PFSK-1 (cell line): ENCODE data around the gene PTPN2.

ENCODE experiments used
- FOXP2 ChIP-seq: optimal IDR thresholded peaks from 2 replicates; pipeline ENCODE3; 2011; ENCODE audit warnings: borderline replicate concordance, control low read depth, inconsistent platforms; ENCODE audit not compliant: insufficient read depth; ENCODE audit errors: extremely low read length, extremely low read depth
- POLR2AphosphoS5 ChIP-seq: IDR thresholded peaks from 2 replicates; pipeline ENCODE4 v1.6.1; 2012; ENCODE audit warnings: low read depth, mild to moderate bottlenecking, control low read depth, low read length, moderate library complexity
- REST ChIP-seq, 2 experiments: IDR thresholded peaks; 2 replicates each; pipeline versions ENCODE4 v1.6.1 to v1.8.0; 2011 to 2012; ENCODE audit warnings: low read depth in 2 of 2, low read length in 2 of 2, control low read depth in 1 of 2, inconsistent platforms in 1 of 2, mild to moderate bottlenecking in 1 of 2, moderate library complexity in 1 of 2; ENCODE audit not compliant: insufficient read depth in 1 of 2
- SIN3A ChIP-seq: IDR thresholded peaks from 2 replicates; pipeline ENCODE4 v1.6.1; 2012; ENCODE audit warnings: mild to moderate bottlenecking, low read length, moderate library complexity, borderline replicate concordance; ENCODE audit not compliant: insufficient read depth
- TAF1 ChIP-seq: IDR thresholded peaks from 2 replicates; pipeline ENCODE4 v1.6.1; 2012; ENCODE audit warnings: low read length, control low read depth, borderline replicate concordance; ENCODE audit not compliant: insufficient read depth

Gene PTPN2

GRCh38 chr18:12811191-12811950 is 72.7 kb downstream of the PTPN2 start:
- no peak for TF ChIP-seq SIN3A
- TF ChIP-seq REST (IDR thresholded peaks at IDR 0.05; ENCODE audit: insufficient read depth in 1 of 2, low read depth in 2 of 2, low read length in 2 of 2), result no peak
- no peak for TF ChIP-seq FOXP2
- no peak for TF ChIP-seq TAF1
- no peak for TF ChIP-seq POLR2AphosphoS5

- TF ChIP-seq SIN3A (no peak), REST (IDR thresholded peaks at IDR 0.05; ENCODE audit: insufficient read depth in 1 of 2, low read depth in 2 of 2, low read length in 2 of 2) (no peak), POLR2AphosphoS5 (no peak), FOXP2 (no peak), TAF1 (no peak)
Measured at GRCh38 chr18:12803069-12803936, 80.7 kb downstream of the PTPN2 start.

- no peak for TF ChIP-seq SIN3A
- TF ChIP-seq TAF1, result no peak
Measured at GRCh38 chr18:12802538-12802937, 81.5 kb downstream of the PTPN2 start.

DNA sequence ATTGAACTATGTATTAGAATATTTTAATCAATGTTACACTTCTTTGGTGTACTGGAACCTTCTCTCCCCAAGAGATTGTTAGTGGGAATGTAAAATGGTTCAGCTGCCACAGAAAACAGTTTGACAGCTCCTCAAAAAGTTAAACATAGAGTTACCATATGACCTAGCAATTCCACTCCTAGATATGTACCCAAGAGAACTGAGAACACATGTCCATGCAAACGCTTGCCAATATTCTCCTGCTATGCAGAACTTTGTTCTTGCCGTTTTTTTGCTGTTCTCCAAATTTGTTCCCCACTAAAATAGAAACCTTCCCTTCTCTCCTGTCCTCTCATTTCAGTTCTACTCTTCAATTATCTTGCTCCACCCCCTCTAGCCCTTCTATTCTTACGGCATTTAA is 87.6 kb downstream of the PTPN2 start:
- TF ChIP-seq FOXP2, result no peak
- TF ChIP-seq REST (IDR thresholded peaks at IDR 0.05; ENCODE audit: insufficient read depth in 1 of 2, low read depth in 2 of 2, low read length in 2 of 2), result no peak
- TF ChIP-seq SIN3A, result no peak
- no peak for TF ChIP-seq POLR2AphosphoS5
- no peak for TF ChIP-seq TAF1

GRCh38 chr18:12791610-12792009 is 92.4 kb downstream of the PTPN2 start:
- no peak for TF ChIP-seq SIN3A
- no peak for TF ChIP-seq POLR2AphosphoS5
- TF ChIP-seq REST (IDR thresholded peaks at IDR 0.05; ENCODE audit: insufficient read depth in 1 of 2, low read depth in 2 of 2, low read length in 2 of 2), result no peak
- TF ChIP-seq TAF1, result no peak
- no peak for TF ChIP-seq FOXP2
